NCI-H2227 treated with DMSO at 0.1 percent for 48 hours (cell line): ENCODE results near the gene ATRAID.
"Not testable (repeated sequence)": the region's sequence is repeated elsewhere in the genome, so short reads cannot be mapped to it uniquely, and the experiment has no call there.

Experiments used
- DNase-seq: peaks from one replicate; lab custom pipeline; 2025; lab: John Stamatoyannopoulos, UW

Gene ATRAID

DNA sequence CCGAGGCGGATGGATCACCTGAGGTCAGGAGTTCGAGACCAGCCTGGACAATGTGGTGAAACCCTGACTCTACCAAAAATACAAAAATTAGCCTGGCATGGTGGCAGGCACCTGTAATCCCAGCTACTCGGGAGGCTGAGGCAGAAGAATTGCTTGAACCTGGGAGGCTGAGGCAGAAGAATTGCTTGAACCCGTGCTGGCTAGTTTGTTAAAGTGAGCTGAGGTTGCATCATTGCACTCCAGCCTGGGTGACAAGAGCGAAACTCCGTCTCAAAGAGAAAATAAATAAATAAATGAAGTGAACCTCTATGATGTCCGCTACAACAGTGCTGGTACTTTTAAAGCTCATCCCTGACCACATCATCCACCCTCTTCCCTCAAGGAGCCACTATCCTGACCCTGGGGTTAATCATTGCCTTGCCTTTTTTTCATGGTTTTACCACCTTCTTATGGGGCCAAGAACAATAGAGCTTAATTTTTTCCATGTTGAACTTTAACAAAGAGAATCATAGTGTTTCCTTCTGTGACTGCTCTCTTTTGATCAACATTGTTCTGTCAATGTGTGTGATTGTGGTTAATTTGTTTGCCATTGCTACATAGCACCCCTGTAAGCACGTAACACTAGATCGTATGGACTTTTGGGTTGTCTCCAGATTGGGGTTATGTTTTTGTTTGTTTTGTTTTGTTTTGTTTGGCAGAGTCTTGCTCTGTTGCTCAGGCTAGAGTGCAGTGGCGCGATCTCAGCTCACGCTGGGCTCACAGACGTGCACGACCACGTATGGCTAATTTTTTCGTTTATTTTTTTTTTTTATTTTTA is 17.1 kb upstream of the ATRAID start:
- DNase-seq = no peak

DNA sequence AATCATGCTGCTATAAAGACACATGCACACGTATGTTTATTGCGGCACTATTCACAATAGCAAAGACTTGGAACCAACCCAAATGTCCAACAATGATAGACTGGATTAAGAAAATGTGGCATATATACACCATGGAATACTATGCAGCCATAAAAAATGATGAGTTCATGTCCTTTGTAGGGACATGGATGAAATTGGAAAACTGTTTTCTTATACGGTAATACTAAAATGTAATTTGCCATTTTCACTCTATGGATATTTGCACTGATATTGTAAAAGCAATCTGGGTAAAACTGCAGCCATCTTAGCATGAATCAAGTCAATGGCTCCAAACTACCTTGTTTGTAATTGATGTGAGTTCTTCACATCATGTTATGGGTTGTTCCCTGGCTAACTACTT is 16.0 kb upstream of the ATRAID start:
- DNase-seq = not testable (repeated sequence)

DNA sequence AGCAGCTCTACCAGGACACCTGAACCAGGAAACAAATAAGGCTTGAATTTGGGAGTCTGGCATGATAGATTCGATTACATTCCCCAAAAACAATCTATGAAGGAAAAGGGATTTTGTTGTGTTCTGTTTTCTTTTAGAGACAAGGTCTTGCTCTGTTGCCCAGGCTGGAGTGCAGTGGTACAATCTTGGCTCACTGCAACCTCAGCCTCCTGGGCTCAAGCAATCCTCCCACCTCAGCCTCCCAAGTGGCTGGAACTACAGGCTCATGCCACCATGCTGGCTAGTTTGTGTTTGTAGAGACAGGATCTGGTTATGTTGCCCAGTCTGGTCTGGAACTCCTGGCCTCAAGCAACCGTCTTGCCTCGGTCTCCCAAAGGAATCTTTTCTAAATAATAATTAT is 13.8 kb upstream of the ATRAID start:
- not testable (repeated sequence) for DNase-seq

DNA sequence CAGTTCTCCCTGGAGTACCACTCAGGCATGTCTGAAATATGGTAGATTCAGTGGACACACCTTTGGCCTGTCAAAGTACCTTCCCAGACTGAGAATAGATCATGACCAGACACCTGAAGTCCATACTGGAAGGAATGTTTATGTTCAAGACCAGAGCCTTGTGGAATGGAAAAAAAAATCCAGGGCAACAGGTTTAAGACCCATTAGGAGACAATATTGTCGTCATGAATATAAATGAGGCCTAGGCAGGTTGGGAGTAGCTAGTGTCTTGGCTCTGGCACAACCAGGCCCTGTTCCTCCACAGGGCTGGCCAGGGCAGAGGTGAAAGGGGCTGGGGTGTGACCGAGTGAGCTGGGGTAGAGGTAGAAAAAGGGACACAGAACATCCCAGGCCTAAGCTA is 13.2 kb upstream of the ATRAID start:
- no peak for DNase-seq

DNA sequence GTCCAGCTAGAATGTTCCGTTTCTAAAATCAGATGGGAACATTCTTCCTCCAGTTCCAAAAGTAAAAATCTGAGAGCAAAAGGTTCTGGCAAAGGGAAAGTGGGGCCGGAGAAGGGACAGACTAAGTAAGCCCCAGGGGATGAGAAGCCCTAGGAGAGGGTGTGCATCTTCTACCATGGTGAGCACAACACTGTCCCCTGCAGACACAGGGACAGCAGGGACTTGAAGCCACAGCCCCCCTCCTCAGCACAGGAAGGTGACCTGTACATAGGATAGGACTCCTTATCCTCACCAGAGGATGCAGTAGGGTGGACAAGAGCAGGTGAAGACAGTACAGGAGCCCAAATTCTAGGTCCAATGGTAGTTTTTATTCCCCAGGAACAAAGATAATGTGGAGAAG is 12.6 kb upstream of the ATRAID start:
- no peak for DNase-seq

DNA sequence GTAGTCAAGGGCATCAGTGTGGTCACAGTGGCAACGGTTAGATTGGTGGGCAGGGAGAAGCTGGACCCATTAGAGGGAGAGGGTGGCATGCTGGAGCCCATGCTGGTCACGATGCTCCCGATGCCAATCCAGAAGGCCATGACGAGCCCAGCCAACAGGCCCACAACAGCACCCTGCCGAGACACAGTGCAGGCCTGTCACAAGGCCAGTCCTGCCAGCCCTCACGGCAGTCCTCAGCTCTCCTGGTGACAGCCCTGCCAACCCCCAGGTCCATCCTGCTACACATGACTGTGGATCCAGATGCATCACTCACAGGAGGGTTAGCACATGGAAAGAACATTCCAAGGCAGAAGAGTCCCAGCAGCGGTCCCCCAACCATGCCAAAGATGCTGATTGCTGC is 10.2 kb upstream of the ATRAID start:
- no peak for DNase-seq

DNA sequence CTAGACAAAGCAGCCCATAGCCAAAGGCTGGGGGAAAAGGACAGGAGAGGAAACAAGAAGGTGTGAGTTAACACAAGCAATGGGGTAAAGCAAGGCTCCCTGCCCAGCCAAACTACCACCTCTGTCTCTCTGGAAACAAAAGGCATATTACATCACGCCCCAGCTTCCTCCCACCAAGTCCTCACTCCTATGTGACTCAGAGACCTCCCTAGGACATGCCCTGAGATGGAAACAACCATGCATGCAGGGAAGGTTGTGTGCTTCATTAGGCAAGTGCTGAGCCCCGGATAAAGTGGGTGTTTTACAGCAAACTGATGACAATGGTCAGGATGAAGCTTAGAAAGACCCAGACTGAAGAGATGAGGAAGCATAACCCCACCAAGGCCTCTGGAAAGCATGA is 9.0 kb upstream of the ATRAID start:
- DNase-seq = no peak

DNA sequence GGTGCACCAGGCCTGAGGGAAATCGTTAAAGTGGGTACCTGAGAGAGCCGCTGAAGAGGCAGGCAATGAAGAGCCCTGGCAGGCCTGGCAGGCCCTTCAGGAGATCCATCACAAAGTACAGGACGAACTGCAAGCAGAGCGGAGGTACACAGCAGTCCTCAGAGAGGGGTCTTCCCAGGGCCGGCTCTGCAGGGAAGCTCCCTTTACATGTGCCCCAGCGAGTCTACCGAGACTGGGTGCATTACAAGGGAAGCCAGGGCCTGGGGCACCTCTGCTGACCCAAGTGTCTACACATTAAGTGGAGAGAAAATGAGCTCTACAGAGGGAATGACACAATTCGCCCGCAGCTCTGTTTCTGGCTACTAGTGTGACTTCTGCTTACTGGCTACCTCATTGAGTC is 8.1 kb upstream of the ATRAID start:
- DNase-seq = no peak

DNA sequence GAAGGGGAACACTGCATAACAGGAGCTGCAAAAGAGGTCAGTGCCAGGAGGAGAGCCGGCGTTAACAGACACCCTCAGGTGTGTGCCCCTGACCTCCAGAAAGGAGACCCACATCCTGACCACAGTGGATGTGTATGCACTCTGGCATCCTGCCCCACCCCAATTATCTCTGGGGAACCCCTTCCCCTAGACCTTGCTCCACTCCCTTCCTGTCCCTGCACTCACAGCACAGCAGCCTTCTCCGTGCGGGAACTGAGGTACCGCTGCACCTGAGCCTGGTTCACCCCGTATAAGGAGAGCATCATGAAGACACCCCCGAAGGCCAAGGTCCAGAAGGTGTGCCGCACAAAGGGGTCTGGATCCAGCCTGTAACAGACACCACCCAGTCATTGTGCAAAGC is 7.3 kb upstream of the ATRAID start:
- DNase-seq = no peak

DNA sequence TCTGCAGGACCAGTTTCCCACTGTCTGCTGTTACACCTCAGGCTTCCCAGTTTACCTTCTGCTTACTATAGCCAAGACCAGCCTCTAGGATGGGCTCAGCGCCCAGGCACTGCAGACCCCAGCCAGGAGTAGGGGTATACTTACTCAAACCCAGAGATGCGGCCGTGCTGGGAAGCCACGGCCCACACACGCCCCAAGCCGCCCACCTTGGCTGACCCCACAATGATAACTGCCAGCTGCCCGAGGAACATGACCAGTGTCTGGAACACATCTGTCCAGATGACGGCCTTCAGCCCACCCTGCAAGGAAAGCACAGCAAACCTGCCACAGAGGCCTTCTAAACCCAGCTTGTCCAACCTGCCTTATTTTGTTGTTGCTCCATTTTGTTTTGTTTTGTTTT is 6.6 kb upstream of the ATRAID start:
- DNase-seq = no peak

DNA sequence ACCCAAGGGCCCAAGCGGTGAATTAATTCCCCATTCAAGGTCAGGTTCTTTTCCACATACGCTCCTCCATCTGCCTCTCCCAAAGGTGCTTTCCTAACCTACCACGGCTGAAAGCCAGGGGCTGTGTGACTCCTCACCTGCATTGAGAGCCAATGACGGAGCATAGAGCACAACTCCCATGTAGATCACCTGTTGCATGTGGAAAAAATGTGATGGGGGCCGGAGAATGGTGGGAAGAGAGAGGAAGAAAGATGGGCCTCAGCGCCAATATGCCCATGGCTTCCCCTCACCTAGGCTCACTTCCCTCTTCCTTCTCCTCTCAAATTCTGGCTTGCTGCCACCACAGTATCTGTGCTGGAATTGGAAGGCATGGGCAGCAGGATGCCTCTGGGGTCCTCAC is 5.5 kb upstream of the ATRAID start:
- no peak for DNase-seq

DNA sequence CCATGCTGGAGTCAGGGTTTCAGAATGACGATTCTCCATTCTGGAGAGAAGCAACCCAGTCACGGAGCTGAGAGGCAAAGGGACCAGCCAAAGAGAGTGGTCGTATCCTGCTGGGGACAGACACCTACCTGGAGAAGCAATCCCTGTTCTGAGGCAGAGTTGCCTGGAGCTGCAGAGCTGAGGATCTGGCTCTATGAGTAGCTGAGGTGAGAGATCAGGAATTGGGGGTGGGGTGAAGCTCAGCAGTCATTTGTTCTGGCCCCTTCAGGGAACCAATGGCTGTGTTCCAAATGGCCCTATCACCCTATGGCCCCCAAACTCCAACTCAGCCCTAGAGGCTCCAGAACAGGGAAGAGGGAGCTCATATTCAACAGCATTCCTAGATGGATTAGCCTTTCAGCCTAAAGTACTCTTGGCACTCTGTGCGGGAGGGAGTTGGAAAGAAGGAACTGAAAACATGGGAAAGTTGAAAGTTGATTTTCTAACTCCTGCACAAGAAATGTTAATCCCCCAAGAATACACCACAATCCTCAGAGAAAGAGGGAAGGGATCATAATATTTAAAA is 3.3 kb upstream of the ATRAID start:
- no peak for DNase-seq

DNA sequence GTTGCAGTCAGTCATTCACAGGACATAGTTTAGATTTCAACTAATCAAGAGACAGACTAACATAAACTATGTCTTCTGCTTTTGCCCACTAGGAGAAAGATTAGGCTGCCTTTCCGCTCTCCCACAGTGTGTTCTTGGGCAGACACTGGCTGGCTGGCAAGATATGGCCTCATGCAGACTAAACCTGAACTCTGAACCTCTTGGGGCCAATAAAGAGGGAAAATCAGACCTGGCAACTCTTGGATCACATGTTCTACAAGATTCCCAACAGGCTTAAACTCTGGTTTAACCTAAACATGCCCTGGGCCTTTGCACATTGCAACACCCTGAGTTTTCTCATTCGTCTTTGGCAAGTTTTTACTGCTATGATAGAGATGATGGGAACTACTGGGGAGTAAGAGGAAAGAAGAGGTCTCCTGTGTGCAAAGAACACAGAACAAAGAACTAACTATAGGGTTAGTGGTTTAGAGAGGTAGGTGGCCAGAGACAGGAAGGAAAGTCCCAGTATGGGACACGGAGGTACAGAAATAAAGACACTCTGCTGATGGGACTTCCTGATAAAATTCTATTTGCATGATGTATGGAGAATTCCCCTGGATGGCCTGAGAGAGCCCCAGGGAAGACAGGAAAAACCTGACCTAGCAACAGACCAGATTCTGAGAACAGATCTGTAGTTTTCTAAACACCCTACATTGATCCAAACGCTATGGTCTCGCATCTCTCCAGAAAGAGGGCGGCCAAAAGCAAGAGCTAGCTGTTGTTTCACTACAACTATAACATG is 2.0 kb upstream of the ATRAID start:
- DNase-seq = no peak

DNA sequence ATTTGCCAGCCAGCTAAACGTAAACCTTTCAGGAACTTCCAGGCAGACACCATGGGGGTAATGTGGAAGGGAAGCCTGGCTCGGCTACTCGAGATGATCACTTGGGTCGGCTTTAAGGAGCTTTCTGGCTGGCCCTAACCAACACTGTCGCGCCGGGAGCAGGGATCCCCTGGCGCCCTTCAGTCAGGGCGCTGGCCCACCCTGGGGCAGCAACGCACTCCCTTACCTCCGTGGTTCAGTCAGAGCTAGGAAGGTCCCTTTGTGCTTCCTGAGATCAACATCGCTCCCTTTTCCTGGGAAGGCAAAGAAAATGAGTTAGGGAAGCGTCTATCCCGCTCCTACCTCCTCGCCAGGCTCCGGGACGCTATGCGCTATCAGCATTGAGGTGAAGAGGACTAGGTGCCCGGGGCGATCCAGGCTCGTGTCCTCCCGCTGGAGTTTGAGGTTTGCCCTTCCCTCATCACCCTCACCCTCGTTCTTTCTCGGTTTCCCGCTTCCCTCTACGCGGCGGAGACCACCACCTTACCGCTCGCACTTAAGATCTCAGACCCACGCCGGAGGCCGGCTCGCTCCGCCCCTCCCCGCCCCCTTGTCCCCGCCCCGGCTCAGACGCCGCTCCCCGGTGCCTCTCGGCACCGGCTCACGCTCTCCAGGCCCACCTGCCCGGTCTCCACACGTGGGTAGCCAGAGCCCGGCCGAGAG is 449 bp upstream of the ATRAID start:
- peak; percentile 94 for DNase-seq

DNA sequence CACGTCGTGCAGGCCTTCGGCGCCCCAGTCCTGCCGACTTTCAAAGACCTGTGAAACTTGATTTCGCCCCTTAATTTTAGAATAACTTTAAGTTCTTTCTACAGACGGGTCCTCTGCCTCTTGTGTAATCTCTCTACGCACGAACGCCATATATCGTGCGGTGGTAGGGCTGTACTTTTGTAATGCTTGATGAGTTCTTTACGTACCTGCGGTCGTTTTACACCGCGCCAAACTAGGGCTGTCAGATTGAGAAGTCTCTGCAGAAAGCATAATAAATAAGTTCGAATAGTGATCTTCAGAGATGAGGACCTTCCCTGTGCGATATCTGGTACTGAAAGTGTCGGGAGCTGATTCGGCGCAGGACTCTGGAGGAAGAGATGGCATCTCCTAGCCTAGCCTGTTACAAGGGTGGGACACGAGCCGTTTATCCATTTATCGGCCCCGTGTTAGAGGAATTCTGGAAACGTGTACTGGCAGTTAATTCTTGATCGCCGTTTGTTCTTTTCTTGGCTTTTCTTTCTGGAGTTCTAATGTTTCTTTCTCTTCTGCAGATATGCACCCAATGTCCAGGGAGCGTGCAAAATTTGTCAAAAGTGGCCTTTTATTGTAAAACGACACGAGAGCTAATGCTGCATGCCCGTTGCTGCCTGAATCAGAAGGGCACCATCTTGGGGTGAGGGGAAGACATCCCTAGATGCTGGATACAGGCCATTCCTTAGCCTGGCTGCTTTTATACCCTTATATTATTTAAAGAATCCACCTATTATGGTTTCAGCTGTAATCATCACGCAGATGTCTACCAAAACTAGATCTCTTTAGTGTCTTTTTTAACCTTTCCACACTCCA is 1.0 kb downstream of the ATRAID start:
- peak; percentile 22 for DNase-seq

DNA sequence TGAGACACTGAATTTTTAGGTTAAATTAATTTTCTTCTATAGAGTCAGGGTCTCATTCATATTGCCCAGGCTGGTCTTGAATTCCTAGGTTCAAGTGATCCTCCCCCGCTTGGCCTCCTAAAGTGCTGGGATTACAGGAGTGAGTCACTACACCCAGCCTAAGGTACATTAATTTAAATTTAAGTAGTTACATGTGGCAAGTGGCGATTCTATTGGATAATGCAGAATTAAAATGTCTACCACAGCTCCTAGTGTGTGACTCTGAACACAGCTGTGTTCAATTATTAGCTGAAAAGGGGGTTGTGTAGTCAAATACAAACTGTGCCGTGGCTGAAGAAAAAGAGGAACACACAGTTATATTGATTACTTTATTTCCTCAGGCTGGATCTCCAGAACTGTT is 3.1 kb downstream of the ATRAID start:
- no peak for DNase-seq

DNA sequence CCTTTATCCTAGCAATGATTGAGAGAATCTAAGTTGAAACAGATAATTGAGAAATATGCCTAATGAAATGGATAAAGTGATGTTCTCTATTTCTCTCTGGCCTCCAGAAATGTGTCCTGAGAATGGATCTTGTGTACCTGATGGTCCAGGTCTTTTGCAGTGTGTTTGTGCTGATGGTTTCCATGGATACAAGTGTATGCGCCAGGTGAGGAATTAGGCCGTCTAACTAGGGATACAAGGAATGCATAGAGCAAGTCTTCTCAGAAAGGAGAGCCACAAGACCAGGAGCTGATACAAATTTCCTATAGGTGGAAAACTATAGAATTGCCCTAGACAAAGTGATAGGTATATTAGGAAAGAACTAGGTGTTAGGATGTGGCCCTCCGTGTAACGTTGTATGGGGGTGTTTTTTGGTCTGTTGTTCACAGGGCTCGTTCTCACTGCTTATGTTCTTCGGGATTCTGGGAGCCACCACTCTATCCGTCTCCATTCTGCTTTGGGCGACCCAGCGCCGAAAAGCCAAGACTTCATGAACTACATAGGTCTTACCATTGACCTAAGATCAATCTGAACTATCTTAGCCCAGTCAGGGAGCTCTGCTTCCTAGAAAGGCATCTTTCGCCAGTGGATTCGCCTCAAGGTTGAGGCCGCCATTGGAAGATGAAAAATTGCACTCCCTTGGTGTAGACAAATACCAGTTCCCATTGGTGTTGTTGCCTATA is 4.7 kb downstream of the ATRAID start:
- no peak for DNase-seq

DNA sequence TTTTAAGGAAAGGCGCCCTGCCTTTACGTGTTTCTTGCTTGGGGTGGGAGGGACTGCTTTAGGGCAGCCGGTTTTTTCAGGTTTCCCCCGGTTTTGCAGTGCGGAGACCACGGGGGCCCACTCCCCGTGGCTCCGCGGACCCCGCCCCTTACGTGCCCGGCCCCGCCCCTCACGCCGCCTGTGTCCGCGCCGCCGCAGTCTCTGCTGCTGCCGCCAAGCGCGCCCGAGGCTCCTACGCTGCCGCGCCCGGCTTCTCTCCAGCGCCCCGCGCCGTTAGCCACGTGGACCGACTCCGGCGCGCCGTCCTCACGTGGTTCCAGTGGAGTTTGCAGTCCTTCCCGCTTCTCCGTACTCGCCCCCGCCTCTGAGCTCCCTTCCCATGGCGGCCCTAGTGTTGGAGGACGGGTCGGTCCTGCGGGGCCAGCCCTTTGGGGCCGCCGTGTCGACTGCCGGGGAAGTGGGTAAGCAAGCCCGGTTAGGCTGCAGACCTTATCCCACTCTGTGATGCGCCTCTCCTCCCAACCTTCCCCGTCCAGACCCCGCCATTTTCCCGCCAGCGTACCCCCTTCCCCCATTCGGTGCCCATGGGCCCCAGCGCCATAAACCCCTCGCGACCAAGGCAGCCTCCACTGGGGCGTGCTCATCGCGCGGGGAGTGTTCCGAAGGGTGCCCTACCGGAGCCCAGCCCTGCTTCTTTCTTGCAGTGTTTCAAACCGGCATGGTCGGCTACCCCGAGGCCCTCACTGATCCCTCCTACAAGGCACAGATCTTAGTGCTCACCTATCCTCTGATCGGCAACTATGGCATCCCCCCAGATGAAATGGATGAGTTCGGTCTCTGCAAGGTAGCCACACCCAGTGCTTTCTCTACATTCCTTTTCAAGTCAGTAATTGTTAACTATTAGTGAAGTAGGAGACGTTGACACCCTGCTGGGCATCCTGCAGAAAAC is 5.6 kb downstream of the ATRAID start, which contains the start of gene CAD:
TSS of gene CAD (plus strand) at position 197 of the 949 bp plus-strand sequence. CDS start at position 380, 183 bp downstream.
- peak; percentile 91 for DNase-seq

DNA sequence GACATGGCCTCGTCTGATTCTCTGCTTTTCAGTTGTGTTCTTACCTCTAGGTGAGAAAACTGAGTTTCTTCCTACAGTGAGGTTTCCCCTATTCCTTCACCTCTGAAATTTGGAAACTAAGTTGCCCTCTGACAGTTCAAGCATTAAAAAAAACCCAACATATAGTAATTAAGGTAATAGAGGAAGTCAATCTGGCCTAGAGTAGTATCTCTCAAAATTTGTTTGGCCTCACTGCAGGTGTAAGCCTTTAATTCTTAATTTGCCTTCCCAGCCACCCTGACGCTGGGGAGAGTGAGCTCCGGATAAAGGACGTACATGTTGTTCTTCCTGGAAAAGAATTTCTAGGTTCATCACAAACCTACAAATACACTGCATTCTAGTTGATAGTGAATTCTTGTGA is 6.8 kb downstream of the ATRAID start:
- DNase-seq = no peak

DNA sequence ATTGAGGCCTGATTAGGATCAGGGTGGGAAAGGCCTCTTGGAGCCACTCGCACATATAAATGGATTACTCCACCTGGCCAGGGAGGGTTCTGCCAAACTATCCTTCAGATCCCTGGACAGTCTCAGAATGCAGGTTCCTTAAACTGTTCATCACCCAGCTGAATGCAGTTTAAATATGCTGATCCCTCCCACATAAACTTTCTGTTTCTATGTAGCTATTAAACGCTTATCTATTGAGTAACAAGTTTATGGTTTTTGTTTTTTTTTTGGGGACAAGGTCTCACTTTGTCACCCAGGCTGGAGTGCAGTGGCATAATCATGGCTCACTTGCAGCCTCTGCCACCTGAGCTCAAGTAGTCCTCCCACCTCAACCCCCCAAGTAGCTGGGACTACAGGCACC is 7.2 kb downstream of the ATRAID start:
- no peak for DNase-seq
